Hepatocyte (in vitro differentiated cells): ENCODE results near the gene NXN. TPM values are rescaled to one million over a fixed set of nuclear protein-coding genes. Genes with fewer than 3 reads are reported as not detected.

ENCODE experiments used
- DNase-seq: peaks from one replicate; pipeline ENCODE4 v3.0.0-alpha.2; 2016; ENCODE audit warnings: low spot score
- H2AFZ ChIP-seq: fragments of 200-600 bp; sonication (generic); 2 replicates; pipeline ENCODE4 v1.6.0; 2016; ENCODE audit warnings: antibody characterized with exemption, mild to moderate bottlenecking
- H3K27ac ChIP-seq: fragments of 200-600 bp; sonication (generic); 2 replicates; pipeline ENCODE4 v1.5.1; 2016; ENCODE audit warnings: mild to moderate bottlenecking
- H3K27me3 ChIP-seq: fragments of 200-600 bp; sonication (generic); 2 replicates; pipeline ENCODE4 v1.6.1; 2016
- H3K36me3 ChIP-seq: fragments of 200-600 bp; sonication (generic); replicated peaks from 2 replicates; pipeline ENCODE4 v1.5.1; 2016; ENCODE audit warnings: low read depth; ENCODE audit not compliant: insufficient read depth
- H3K4me1 ChIP-seq: fragments of 200-600 bp; sonication (generic); 2 replicates; pipeline ENCODE4 v1.5.1; 2016; ENCODE audit warnings: mild to moderate bottlenecking, moderate library complexity; ENCODE audit not compliant: insufficient read depth
- H3K4me2 ChIP-seq: fragments of 200-600 bp; sonication (generic); 2 replicates; pipeline ENCODE4 v1.6.0; 2016
- H3K4me3 ChIP-seq: fragments of 200-600 bp; sonication (generic); 2 replicates; pipeline ENCODE4 v1.5.1; 2016; ENCODE audit warnings: mild to moderate bottlenecking
- H3K79me2 ChIP-seq: fragments of 200-600 bp; sonication (generic); 2 replicates; pipeline ENCODE4 v1.6.0; 2017; ENCODE audit warnings: mild to moderate bottlenecking
- H3K9me2 ChIP-seq: fragments of 200-600 bp; sonication (generic); replicated peaks from 2 replicates; pipeline ENCODE4 v1.6.0; 2017; ENCODE audit warnings: mild to moderate bottlenecking; ENCODE audit not compliant: insufficient read depth
- H3K9me3 ChIP-seq: fragments of 200-600 bp; sonication (generic); 2 replicates; pipeline ENCODE4 v1.5.1; 2016; ENCODE audit warnings: low read depth, mild to moderate bottlenecking
- H4K20me1 ChIP-seq: fragments of 200-600 bp; sonication (generic); 2 replicates; pipeline ENCODE4 v1.6.0; 2016; ENCODE audit warnings: mild to moderate bottlenecking; ENCODE audit not compliant: insufficient read depth, poor library complexity, severe bottlenecking
- CTCF ChIP-seq: fragments of 200-600 bp; sonication (generic); IDR thresholded peaks from 2 replicates; pipeline ENCODE4 v1.5.1; 2016; ENCODE audit warnings: antibody characterized with exemption, mild to moderate bottlenecking; ENCODE audit not compliant: poor library complexity
- EZH2 ChIP-seq: fragments of 200-600 bp; sonication (generic); IDR thresholded peaks from 2 replicates; pipeline ENCODE4 v1.6.1; 2016; ENCODE audit warnings: antibody characterized with exemption, mild to moderate bottlenecking, borderline replicate concordance
- EZH2phosphoT487 ChIP-seq: fragments of 200-600 bp; sonication (generic); IDR thresholded peaks from one replicate; pipeline ENCODE4 v1.6.1; 2018; ENCODE audit warnings: antibody characterized with exemption, mild to moderate bottlenecking, low read depth, moderate library complexity; ENCODE audit not compliant: unreplicated experiment, severe bottlenecking
- WGBS: methylation state at CpG from one replicate; pipeline ENCODE4 v1.1.6; 2016; ENCODE audit warnings: low lambda C conversion rate; ENCODE audit errors: missing lambda C conversion rate; 5-methylcytosine and 5-hydroxymethylcytosine counted together
- polyA plus RNA-seq: library from polyadenylated mRNA; unstranded; fragments of >200 nt; fragmentation: Nextera tagmentation; extraction: Ambion mirVana; gene quantifications from 2 replicates; pipeline ENCODE4 v1.2.1, GENCODE V29; 2016
- total RNA-seq: library from RNA; depleted of rRNA; stranded (reverse); fragments of >200 nt; gene quantifications from 2 replicates; pipeline ENCODE4 v1.2.3, GENCODE V29; 2014

Gene NXN
- total and polyA plus RNA-seq, 2 experiments from 2014 or later, result 55.0 to 74.1 TPM

GRCh38 chr17:957856-958421 lies 21.6 kb downstream of the NXN start:
- Histone ChIP-seq H3K27ac (no peak overlapping the region), H3K9me2 (no peaks in the 10 kb centered on the region), H3K4me3 (no peak overlapping the region), H3K36me3 (no peaks in the 10 kb centered on the region), H3K9me3 (no peaks in the 10 kb centered on the region), H3K79me2 (peaks cover 90% of the 10 kb centered on the region), H3K4me1 (peaks cover 7% of the 10 kb centered on the region), H4K20me1 (peaks cover 6% of the 10 kb centered on the region), H2AFZ (no peak overlapping the region), H3K4me2 (no peak overlapping the region), H3K27me3 (no peaks in the 10 kb centered on the region)
- WGBS, result 80% methylated on average over 20 of the region's 20 CpGs
- no peak for DNase-seq
- TF ChIP-seq EZH2phosphoT487 (no peak), EZH2 (no peak), CTCF (no peak)

- H3K27me3 ChIP-seq, result no peaks in the 10 kb centered on the region
- no peaks in the 10 kb centered on the region for H3K9me3 ChIP-seq
- TF ChIP-seq EZH2 (no peak), CTCF (no peak), EZH2phosphoT487 (no peak)
- peaks cover 84% of the 10 kb centered on the region for H3K79me2 ChIP-seq
- peak overlapping the region; percentile 39 for H3K27ac ChIP-seq
- H3K4me1 ChIP-seq, result peaks cover 1% of the 10 kb centered on the region
- no peak overlapping the region for H3K4me3 ChIP-seq
- no peak overlapping the region for H2AFZ ChIP-seq
- DNase-seq, result peak; percentile 69
- H3K36me3 ChIP-seq, result no peaks in the 10 kb centered on the region
- 44% methylated on average over 8 of the region's 8 CpGs for WGBS
- H4K20me1 ChIP-seq, result peaks cover 2% of the 10 kb centered on the region
- no peaks in the 10 kb centered on the region for H3K9me2 ChIP-seq
- H3K4me2 ChIP-seq, result no peak overlapping the region
Measured at GRCh38 chr17:956905-957304, 22.7 kb downstream of the NXN start.

- Histone ChIP-seq H3K79me2 (peaks cover 77% of the 10 kb centered on the region), H3K4me3 (no peak overlapping the region), H4K20me1 (no peaks in the 10 kb centered on the region), H2AFZ (no peak overlapping the region), H3K36me3 (no peaks in the 10 kb centered on the region), H3K27me3 (no peaks in the 10 kb centered on the region), H3K9me3 (no peaks in the 10 kb centered on the region), H3K9me2 (no peaks in the 10 kb centered on the region), H3K27ac (peak overlapping the region; percentile 87), H3K4me1 (peaks cover 24% of the 10 kb centered on the region), H3K4me2 (no peak overlapping the region)
- peak; percentile 69 for DNase-seq
- TF ChIP-seq EZH2phosphoT487 (no peak), EZH2 (no peak), CTCF (no peak)
- 59% methylated on average over 23 of the region's 23 CpGs for WGBS
Measured at GRCh38 chr17:954431-955164, 25.0 kb downstream of the NXN start.
